SK-N-SH (cell line): ENCODE measurements around the gene PRR15.

ENCODE experiments used
- CHD2 ChIP-seq: fragments of 150-350 bp; IDR thresholded peaks from 2 replicates; pipeline ENCODE4 v1.6.1; 2018; ENCODE audit warnings: low read length; ENCODE audit not compliant: partially characterized antibody
- MEF2A ChIP-seq: IDR thresholded peaks from 2 replicates; pipeline ENCODE4 v1.4.0; 2012; ENCODE audit warnings: low read depth, borderline replicate concordance
- REST ChIP-seq: IDR thresholded peaks from 2 replicates; pipeline ENCODE4 v1.6.1; 2012; ENCODE audit warnings: mild to moderate bottlenecking, low read depth, low read length, moderate library complexity
- RXRA ChIP-seq: IDR thresholded peaks from 2 replicates; pipeline ENCODE4 v1.4.0; 2012; ENCODE audit warnings: low read depth, mild to moderate bottlenecking, borderline replicate concordance
- TEAD4 ChIP-seq: IDR thresholded peaks from 2 replicates; pipeline ENCODE4 v1.4.0; 2012; ENCODE audit warnings: mild to moderate bottlenecking, borderline replicate concordance; ENCODE audit not compliant: insufficient read depth
- TF ChIP-seq, protein P1 (sequence below): fragments of 200-600 bp; sonication (generic); IDR thresholded peaks from 2 replicates; pipeline ENCODE4 v1.6.1; 2017; ENCODE audit warnings: antibody characterized with exemption, mild to moderate bottlenecking, moderate library complexity
- TF ChIP-seq, protein P2 (sequence below): IDR thresholded peaks from 2 replicates; pipeline ENCODE4; 2012

DNA sequence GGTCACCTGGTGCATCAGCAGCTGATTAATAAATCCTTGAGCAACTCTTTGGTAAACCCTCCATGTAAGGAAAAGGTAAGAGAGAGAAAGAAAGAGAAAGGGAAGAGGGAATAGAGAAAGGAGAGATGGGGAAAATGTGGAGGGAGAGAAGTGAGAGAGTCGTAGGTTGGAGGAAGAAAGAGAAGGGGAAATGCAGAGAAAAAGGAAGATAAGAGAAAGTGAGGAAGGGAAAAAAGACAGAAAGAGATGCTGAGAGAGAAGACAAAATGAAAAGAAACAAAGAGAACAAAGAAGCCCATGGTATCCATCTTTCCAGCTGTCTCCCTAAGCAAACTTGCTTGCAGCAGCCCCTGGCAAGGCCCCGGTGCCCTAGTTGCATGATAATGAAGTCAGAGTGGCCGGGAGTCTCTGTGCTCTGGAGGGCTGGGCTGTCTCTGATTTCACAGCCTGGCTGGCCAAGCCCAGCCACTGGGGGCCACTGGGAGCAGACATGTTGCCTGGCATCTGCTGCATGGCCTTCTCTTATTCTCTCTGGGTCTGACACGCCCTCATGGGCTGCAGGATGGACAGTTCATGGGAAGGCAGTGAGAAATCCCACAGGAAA lies 48.4 kb downstream of the PRR15 start:
- TF ChIP-seq, protein P1, sequence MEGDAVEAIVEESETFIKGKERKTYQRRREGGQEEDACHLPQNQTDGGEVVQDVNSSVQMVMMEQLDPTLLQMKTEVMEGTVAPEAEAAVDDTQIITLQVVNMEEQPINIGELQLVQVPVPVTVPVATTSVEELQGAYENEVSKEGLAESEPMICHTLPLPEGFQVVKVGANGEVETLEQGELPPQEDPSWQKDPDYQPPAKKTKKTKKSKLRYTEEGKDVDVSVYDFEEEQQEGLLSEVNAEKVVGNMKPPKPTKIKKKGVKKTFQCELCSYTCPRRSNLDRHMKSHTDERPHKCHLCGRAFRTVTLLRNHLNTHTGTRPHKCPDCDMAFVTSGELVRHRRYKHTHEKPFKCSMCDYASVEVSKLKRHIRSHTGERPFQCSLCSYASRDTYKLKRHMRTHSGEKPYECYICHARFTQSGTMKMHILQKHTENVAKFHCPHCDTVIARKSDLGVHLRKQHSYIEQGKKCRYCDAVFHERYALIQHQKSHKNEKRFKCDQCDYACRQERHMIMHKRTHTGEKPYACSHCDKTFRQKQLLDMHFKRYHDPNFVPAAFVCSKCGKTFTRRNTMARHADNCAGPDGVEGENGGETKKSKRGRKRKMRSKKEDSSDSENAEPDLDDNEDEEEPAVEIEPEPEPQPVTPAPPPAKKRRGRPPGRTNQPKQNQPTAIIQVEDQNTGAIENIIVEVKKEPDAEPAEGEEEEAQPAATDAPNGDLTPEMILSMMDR: no peak
- TF ChIP-seq, protein P2, sequence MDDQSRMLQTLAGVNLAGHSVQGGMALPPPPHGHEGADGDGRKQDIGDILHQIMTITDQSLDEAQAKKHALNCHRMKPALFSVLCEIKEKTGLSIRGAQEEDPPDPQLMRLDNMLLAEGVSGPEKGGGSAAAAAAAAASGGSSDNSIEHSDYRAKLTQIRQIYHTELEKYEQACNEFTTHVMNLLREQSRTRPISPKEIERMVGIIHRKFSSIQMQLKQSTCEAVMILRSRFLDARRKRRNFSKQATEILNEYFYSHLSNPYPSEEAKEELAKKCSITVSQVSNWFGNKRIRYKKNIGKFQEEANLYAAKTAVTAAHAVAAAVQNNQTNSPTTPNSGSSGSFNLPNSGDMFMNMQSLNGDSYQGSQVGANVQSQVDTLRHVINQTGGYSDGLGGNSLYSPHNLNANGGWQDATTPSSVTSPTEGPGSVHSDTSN: no peak
- no peak for TF ChIP-seq TEAD4
- no peak for TF ChIP-seq REST
- no peak for TF ChIP-seq CHD2
- no peak for TF ChIP-seq RXRA
- no peak for TF ChIP-seq MEF2A
